Head of caudate nucleus (tissue), 42 donors: Measurements from ENCODE around the gene DSP.
A peak's percentile ranks its signal among the peaks of the same experiment; 100 is the strongest.

ENCODE experiments used
- DNase-seq, 42 donors: peaks; one replicate each; pipeline versions ENCODE4 v3.0.0 to v3.0.0-alpha.2; 2020 to 2021; ENCODE audit warnings: mixed read lengths in 7 of 42
- intact Hi-C: fragments of 100-400 bp; cut with DNase I; formaldehyde crosslinking; loops from one replicate; pipeline ENCODE4 v1.15.0; 2022

DSP gene

DNA sequence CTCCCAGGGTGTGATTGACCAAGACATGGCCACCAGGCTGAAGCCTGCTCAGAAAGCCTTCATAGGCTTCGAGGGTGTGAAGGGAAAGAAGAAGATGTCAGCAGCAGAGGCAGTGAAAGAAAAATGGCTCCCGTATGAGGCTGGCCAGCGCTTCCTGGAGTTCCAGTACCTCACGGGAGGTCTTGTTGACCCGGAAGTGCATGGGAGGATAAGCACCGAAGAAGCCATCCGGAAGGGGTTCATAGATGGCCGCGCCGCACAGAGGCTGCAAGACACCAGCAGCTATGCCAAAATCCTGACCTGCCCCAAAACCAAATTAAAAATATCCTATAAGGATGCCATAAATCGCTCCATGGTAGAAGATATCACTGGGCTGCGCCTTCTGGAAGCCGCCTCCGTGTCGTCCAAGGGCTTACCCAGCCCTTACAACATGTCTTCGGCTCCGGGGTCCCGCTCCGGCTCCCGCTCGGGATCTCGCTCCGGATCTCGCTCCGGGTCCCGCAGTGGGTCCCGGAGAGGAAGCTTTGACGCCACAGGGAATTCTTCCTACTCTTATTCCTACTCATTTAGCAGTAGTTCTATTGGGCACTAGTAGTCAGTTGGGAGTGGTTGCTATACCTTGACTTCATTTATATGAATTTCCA lies 43.9 kb downstream of the DSP start:
- intact Hi-C loops = no loop called here

GRCh38 chr6:7587631-7588100 lies 46.2 kb downstream of the DSP start:
- intact Hi-C loops = no loop called here
- DNase-seq = no peak

More for the DNA sequence above, 43.9 kb downstream of the DSP start:
- no peak for DNase-seq

DNA sequence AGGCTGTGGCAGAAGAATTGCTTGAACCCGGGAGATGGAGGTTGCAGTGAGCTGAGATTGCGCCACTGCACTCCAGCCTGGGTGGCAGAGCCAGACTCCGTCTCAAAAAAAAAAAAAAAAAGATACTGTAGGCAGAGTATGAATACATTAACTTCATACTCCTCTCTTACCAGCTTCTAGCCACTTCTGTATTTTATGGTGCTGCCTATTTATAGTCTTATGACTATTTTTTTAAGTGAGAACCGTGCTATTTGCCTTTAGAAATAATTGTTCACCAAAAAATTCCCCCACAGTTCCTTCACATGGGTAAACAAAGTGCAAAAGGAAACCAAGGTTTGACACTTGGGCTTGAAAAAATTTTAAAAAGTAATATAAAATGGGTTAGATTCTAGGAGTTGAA lies 47.0 kb downstream of the DSP start:
- intact Hi-C loops = no loop called here
- DNase-seq = no peak

GRCh38 chr6:7589221-7589620 lies 47.8 kb downstream of the DSP start:
- DNase-seq = no peak
- intact Hi-C loops = no loop called here

DNA sequence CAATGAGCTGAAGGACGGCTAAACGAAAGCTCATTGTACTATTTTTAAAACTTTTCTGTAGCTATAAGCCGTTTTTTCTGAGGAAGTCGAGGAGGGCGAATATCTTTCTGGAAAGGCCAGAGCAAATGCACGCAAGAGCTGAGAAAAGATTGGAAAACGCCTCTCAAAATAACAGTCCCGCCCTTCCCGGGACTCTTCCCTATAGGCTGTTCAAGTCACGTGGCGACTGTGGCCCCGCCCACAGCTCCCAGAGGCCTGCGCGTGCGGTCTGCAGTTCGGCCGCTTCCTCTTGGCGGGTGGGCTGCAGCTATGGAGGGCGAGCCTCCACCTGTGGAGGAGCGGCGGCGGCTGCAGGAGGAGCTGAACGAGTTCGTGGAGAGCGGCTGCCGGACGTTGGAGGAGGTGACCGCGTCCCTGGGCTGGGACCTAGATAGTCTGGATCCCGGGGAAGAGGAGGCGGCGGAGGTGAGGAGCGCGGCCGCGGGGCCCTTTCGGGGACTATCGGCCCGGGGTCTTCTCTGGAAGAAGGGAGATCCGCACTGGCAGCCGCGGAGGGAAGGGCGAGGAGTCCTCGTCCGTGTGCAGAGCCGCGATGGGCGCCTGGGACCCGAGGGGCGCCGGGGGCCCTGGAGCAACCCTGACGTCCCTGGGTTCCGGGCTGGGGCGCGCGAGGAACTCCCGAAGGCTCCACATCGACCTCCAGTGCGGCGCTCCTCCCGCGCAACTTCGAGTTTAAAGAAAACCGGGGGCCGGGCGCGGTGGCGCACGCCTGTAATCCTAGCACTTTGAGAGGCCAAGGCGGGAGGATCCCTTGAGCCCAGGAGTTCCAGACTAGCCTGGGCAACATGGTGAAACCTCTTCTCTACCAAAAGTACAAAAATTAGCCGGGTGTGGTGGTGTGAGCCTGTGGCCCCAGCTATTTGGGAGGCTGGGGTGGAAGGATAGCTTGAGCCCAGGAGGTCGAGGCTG lies 48.8 kb downstream of the DSP start, which contains the start of gene SNRNP48:
TSS of gene SNRNP48 (plus strand) at position 250 of the 969 bp plus-strand sequence. CDS start at position 310, 60 bp downstream.
- DNase-seq = peak; percentile 87 to 97 (median 94)
- intact Hi-C loops = loop anchor here (5.0 kb wide), 1 partner anchor 203 kb away; the partner anchor contains the start of genes CAGE1 and RIOK1

- intact Hi-C loops = loop anchor here (5.0 kb wide), 1 partner anchor 204 kb away; the partner anchor contains the start of genes CAGE1 and RIOK1
- DNase-seq = peak in 26 of 42 donors; percentile 8 to 56 (median 28)
Measured at GRCh38 chr6:7590918-7591302, 49.4 kb downstream of the DSP start.

GRCh38 chr6:7591770-7592169 lies 50.3 kb downstream of the DSP start:
- no peak for DNase-seq
- intact Hi-C loops = loop anchor here (5.0 kb wide), 1 partner anchor 204 kb away; the partner anchor contains the start of genes CAGE1 and RIOK1

GRCh38 chr6:7593229-7593628 lies 51.8 kb downstream of the DSP start:
- DNase-seq = no peak
- intact Hi-C loops = loop anchor here (5.0 kb wide), 1 partner anchor 206 kb away; the partner anchor contains the start of genes CAGE1 and RIOK1

DNA sequence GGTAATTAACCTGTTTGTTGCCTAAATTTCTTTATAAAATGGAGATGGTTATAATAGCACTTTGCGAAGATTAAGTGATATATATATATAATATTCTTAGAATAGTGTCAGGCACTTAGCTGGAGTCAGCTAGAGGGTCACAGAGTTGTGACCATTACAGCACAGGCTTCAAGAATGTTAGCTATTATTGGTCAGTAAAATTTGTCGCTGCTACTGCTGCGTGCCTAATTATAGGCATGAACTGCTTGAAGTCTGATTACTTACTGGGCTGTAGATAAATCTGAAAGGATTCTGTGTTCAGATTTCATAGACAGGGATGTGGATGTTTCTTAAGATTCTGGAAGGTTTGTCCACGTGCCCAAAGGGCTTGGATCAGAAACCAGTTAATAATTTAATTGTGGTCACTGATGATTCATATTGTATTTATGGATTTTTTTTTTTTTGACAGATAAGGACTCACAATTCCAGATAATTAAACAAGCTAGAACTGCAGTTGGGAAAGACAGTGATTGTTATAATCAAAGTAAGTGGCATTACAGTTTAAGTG lies 53.2 kb downstream of the DSP start:
- DNase-seq = no peak
- intact Hi-C loops = loop anchor here (5.0 kb wide), 1 partner anchor 207 kb away; the partner anchor contains the start of genes CAGE1 and RIOK1

DNA sequence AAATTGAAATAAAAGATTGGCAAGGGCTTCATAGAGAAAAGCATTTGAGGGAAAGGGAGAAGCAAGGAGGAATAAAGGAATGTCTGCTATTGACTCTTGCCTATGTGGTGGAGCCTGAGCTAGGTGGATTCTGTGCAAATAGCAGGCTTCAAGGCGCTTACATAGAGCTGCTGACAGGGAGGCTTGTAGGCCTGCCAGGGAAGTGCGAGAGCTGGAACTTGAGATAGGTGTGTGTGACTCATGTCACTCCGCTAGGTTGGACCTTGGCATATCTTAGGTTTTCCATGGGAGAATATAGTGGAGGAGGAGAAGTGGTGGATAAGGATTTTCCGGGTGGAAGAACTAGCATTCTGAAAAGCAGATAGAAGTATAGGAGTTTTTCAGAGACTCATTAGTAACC lies 62.5 kb downstream of the DSP start:
- intact Hi-C loops = no loop called here

DNA sequence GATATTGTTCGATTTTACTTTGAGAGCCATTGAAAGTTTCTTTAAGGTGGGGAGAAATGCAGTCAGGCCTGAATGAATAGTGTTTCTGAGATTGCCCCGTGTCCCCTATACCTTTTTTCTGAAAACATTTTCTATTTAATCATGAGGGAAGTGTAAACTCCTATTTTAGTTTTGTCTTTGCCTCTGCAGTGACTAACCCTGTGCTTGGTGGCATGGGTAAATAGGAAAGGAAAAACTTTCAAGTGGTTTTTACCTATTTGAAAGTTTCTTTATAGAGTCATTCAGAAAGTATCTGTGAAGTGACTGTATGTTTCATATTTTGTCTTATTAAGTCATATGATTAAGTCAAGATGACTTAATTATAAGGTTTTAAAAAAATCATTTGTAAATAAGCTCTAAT lies 63.0 kb downstream of the DSP start:
- no peak for DNase-seq
- intact Hi-C loops = no loop called here

More for the DNA sequence above, 62.5 kb downstream of the DSP start:
- DNase-seq = no peak

DNA sequence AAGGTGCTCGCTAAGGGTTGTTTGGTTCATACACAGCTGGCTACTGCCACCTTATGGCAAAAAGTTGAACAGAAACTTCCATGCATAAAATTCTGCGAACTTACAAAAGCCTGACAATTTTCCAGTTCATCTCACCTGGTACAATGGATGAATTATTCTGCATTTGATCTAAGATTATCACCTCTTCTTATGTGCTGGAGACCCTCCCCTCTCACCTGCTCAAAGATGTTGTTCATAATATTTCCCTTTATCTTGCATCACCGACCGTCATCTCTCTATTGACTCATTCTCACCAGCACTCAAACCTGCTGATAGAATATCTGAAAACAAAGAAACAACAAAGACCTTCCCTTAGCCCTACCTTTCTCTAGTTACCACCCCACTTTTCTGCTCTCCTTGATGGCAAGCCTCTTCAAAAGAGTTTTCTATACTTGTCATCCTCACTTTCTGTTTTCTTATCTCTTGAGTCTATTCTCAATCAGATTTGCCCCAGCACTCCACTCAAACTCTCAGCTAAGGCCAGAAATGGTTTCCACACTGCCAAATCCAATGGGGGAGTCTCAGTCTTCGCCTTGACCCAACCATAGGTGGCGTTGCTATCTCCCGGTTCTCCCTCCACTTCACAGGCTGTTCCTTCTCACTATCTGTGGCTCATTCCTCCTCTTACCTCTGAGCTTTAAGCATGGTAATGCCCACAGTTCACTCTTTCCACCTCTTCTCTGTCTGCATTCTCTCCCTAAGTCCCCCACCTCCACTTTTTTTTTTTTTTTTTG lies 74.3 kb downstream of the DSP start:
- intact Hi-C loops = loop anchor here (10.0 kb wide), 2 partner anchors 341 to 941 kb away; no protein-coding TSS in a partner anchor
- DNase-seq = peak in 20 of 42 donors; percentile 7 to 72 (median 46)

GRCh38 chr6:7617801-7618764 lies 76.6 kb downstream of the DSP start:
- intact Hi-C loops = loop anchor here (10.0 kb wide), 2 partner anchors 343 to 943 kb away; no protein-coding TSS in a partner anchor
- DNase-seq = peak in 6 of 42 donors; percentile 3 to 39 (median 9)

GRCh38 chr6:7621761-7622160 lies 80.3 kb downstream of the DSP start:
- no peak for DNase-seq
- intact Hi-C loops = no loop called here

DNA sequence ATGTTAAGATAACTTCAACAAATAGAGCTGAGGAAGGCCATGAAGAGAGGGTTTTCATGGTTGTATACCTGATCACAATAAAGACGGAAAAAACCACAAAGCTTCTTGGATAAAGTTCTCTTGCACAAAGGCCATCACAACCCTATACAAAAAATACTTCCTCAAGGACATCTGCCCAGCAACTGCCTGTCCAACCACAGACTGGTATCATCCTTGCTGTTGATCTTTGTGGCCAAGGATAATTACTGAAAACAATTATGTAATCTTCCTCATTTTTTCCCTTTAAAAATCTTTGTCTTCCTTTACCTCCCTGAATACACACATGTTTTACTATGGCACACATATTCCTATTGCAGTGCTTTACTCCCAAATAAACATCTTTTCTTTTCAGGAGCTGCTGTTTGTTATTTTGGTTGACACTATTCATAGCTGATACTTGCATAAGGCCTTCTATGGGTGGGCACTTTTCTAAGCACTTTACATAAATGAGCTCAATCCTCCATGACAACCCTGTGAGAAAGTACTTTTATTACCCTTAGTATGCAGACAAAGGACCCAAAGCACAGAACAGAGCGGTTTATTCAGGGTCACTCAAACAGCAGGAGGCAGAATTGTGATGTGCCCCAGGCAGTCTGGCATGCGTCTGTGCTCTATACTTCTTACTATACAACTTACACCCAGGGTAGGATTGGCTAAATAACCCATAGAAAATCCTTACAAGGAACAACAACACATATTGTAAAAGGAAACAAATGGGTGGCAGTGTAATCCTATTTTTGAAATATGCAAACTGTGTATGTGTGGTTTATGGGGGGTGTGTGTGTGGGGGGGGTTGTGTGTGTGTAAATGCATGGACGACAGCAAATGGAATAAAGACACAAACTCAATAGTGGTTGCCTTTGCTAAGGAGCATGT lies 83.6 kb downstream of the DSP start:
- intact Hi-C loops = no loop called here
- no peak for DNase-seq

DNA sequence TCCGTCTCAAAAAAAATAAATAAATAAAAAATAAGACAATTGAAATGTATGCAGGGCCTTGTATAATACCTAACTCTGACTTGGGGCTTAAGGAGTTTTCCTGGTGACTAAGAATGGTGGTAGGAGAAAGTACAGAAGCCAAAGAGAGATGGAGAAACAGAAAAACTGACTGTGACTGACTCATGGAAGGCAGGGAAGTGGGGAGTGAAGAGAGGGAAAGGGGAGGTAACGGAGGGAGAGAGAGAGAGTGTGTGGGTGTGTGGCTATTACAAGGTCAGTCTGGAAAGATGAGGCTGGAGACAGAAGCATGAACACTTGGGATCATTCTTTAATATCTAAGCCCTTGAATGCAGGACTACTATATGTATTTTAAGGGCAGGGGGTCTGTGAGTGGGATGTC lies 87.0 kb downstream of the DSP start:
- intact Hi-C loops = no loop called here

More for the DNA sequence above, 87.0 kb downstream of the DSP start:
- no peak for DNase-seq
